A673 (cell line): Measurements from ENCODE around the gene CST2.
"Not testable (repeated sequence)": the region's sequence is repeated elsewhere in the genome, so short reads cannot be mapped to it uniquely, and the experiment has no call there.

Source experiments
- CTCF ChIP-seq: fragments of 300-800, 200-600 bp; sonication (generic); conservative IDR thresholded peaks from 2 replicates; pipeline ENCODE4 v1.5.1; 2017; ENCODE audit warnings: low read depth, mild to moderate bottlenecking, antibody characterized with exemption, low read length, moderate library complexity, mixed read lengths
- EZH2 ChIP-seq: fragments of 200-600 bp; sonication (generic); IDR thresholded peaks from 2 replicates; pipeline ENCODE4 v1.6.1; 2017; ENCODE audit warnings: borderline replicate concordance, low read depth, mild to moderate bottlenecking, mixed read lengths, antibody characterized with exemption, low read length; ENCODE audit not compliant: poor library complexity, severe bottlenecking

GRCh38 chr20:23810349-23810748 is 16.2 kb downstream of the CST2 start:
- TF ChIP-seq CTCF, EZH2: not testable (repeated sequence)
